ENCODE results near the gene KRTAP4-8.
"Not testable (repeated sequence)": the region's sequence is repeated elsewhere in the genome, so short reads cannot be mapped to it uniquely, and the experiment has no call there.

Gene KRTAP4-8

GRCh38 chr17:41098042-41098441, at the start of gene KRTAP4-8:
Gene KRTAP4-8, minus strand, starts transcription at chr17:41098142. Its CDS starts 58 bp downstream, at chr17:41098084.
- no peak for DNase-seq (ENCODE audit: low read depth in 2 of 3, low spot score in 2 of 3)

GRCh38 chr17:41145261-41145660, 47.3 kb upstream of the KRTAP4-8 start:
- no peak for DNase-seq (ENCODE audit: low read depth in 2 of 3, low spot score in 2 of 3)

- DNase-seq (ENCODE audit: low read depth in 2 of 3, low spot score in 2 of 3) = no peak
Measured at GRCh38 chr17:41144846-41145245, 46.9 kb upstream of the KRTAP4-8 start.

- DNase-seq (ENCODE audit: low read depth in 2 of 3, low spot score in 2 of 3) = no peak
Measured at GRCh38 chr17:41141361-41141760, 43.4 kb upstream of the KRTAP4-8 start.

- DNase-seq (ENCODE audit: low read depth in 2 of 3, low spot score in 2 of 3) = no peak
Measured at GRCh38 chr17:41140360-41141131, 42.6 kb upstream of the KRTAP4-8 start, which contains the start of gene KRTAP4-6. Gene KRTAP4-6, minus strand, starts transcription at chr17:41140544. Its CDS starts 57 bp downstream, at chr17:41140487.

- DNase-seq (ENCODE audit: low read depth in 2 of 3, low spot score in 2 of 3) = not testable (repeated sequence)
Measured at GRCh38 chr17:41139865-41140264, 41.9 kb upstream of the KRTAP4-8 start.

- DNase-seq (ENCODE audit: low read depth in 2 of 3, low spot score in 2 of 3) = no peak
Measured at GRCh38 chr17:41133880-41134735, 36.2 kb upstream of the KRTAP4-8 start.

GRCh38 chr17:41131979-41132378, 34.0 kb upstream of the KRTAP4-8 start:
- DNase-seq (ENCODE audit: low read depth in 2 of 3, low spot score in 2 of 3) = no peak

GRCh38 chr17:41127371-41127770, 29.4 kb upstream of the KRTAP4-8 start:
- no peak for DNase-seq (ENCODE audit: low read depth in 2 of 3, low spot score in 2 of 3)

- DNase-seq (ENCODE audit: low read depth in 2 of 3, low spot score in 2 of 3) = no peak
Measured at GRCh38 chr17:41126412-41126811, 28.5 kb upstream of the KRTAP4-8 start.

GRCh38 chr17:41125064-41125463, 27.1 kb upstream of the KRTAP4-8 start:
- DNase-seq (ENCODE audit: low read depth in 2 of 3, low spot score in 2 of 3) = no peak

- not testable (repeated sequence) for DNase-seq (ENCODE audit: low read depth in 2 of 3, low spot score in 2 of 3)
Measured at GRCh38 chr17:41123991-41124371, 26.0 kb upstream of the KRTAP4-8 start, which contains the start of gene KRTAP4-12. Gene KRTAP4-12, minus strand, starts transcription at chr17:41124182. Its CDS starts 60 bp downstream, at chr17:41124122.

GRCh38 chr17:41123292-41123990, 25.5 kb upstream of the KRTAP4-8 start:
- not testable (repeated sequence) for DNase-seq (ENCODE audit: low read depth in 2 of 3, low spot score in 2 of 3)

GRCh38 chr17:41121742-41122141, 23.8 kb upstream of the KRTAP4-8 start:
- no peak for DNase-seq (ENCODE audit: low read depth in 2 of 3, low spot score in 2 of 3)

GRCh38 chr17:41119696-41120690, 22.1 kb upstream of the KRTAP4-8 start:
- DNase-seq (ENCODE audit: low read depth in 2 of 3, low spot score in 2 of 3) = not testable (repeated sequence)

- DNase-seq (ENCODE audit: low read depth in 2 of 3, low spot score in 2 of 3) = no peak
Measured at GRCh38 chr17:41118721-41119120, 20.8 kb upstream of the KRTAP4-8 start.

- not testable (repeated sequence) for DNase-seq (ENCODE audit: low read depth in 2 of 3, low spot score in 2 of 3)
Measured at GRCh38 chr17:41117846-41118386, 20.0 kb upstream of the KRTAP4-8 start, which contains the start of gene KRTAP4-11. Gene KRTAP4-11, minus strand, starts transcription at chr17:41118373. Its CDS starts 58 bp downstream, at chr17:41118315.

- no peak for DNase-seq (ENCODE audit: low read depth in 2 of 3, low spot score in 2 of 3)
Measured at GRCh38 chr17:41116297-41116696, 18.4 kb upstream of the KRTAP4-8 start.

GRCh38 chr17:41111151-41111885, 13.4 kb upstream of the KRTAP4-8 start:
- no peak for DNase-seq (ENCODE audit: low read depth in 2 of 3, low spot score in 2 of 3)
